A673 (cell line): ENCODE results near the gene PROKR1.

Experiments used
- EZH2 ChIP-seq: fragments of 200-600 bp; sonication (generic); IDR thresholded peaks from 2 replicates; pipeline ENCODE4 v1.6.1; 2017; ENCODE audit warnings: borderline replicate concordance, low read depth, mild to moderate bottlenecking, mixed read lengths, antibody characterized with exemption, low read length; ENCODE audit not compliant: poor library complexity, severe bottlenecking
- TF ChIP-seq, protein P1 (sequence below): fragments of 300-800, 200-600 bp; sonication (generic); conservative IDR thresholded peaks from 2 replicates; pipeline ENCODE4 v1.5.1; 2017; ENCODE audit warnings: low read depth, mild to moderate bottlenecking, antibody characterized with exemption, low read length, moderate library complexity, mixed read lengths

DNA sequence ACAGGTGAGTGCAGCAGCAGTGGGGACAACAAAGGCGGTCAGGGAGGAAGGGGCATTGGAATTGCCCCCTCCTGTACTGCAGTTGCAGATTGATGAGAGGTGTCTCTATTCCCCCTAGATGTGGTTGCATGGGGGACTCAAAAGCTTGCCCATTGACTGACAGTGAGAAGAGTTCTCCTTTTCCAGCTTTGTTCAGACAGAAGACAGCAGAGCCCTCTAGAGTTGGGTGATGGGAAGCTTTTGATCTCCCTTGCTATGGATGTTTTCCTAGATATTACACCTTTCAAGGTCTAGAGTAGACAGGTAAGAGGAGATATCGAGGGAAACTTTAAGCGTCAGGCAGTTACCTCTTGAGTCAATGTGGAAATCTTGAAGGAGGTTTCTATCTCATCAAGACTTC is 2.9 kb downstream of the PROKR1 start:
- TF ChIP-seq, protein P1, sequence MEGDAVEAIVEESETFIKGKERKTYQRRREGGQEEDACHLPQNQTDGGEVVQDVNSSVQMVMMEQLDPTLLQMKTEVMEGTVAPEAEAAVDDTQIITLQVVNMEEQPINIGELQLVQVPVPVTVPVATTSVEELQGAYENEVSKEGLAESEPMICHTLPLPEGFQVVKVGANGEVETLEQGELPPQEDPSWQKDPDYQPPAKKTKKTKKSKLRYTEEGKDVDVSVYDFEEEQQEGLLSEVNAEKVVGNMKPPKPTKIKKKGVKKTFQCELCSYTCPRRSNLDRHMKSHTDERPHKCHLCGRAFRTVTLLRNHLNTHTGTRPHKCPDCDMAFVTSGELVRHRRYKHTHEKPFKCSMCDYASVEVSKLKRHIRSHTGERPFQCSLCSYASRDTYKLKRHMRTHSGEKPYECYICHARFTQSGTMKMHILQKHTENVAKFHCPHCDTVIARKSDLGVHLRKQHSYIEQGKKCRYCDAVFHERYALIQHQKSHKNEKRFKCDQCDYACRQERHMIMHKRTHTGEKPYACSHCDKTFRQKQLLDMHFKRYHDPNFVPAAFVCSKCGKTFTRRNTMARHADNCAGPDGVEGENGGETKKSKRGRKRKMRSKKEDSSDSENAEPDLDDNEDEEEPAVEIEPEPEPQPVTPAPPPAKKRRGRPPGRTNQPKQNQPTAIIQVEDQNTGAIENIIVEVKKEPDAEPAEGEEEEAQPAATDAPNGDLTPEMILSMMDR: peak; percentile 70
- no peak for TF ChIP-seq EZH2
